ENCODE results near the gene DLGAP4. TPM values are rescaled to one million over a fixed set of nuclear protein-coding genes. Genes with fewer than 3 reads are reported as not detected.

Gene DLGAP4
- total and polyA plus RNA-seq, 2 of the 13 experiments (the other 11 are each of a cell fraction or from before 2014, with no cell fraction given): 15.2 to 26.7 TPM

- TF ChIP-seq GMEB2 (CRISPR knock-in tag; IDR thresholded peaks at IDR 0.05; ENCODE audit: low read depth): no peak
- no peak for TF ChIP-seq PCBP2 (optimal IDR thresholded peaks at IDR 0.05; ENCODE audit: low read depth, low read length, poor library complexity, severe bottlenecking)
- TF ChIP-seq TERF1 (CRISPR knock-in tag; IDR thresholded peaks at IDR 0.05): no peak
- TF ChIP-seq TEAD3 (CRISPR knock-in tag; optimal IDR thresholded peaks at IDR 0.05; ENCODE audit: borderline replicate concordance): peak; percentile 33
- TF ChIP-seq ZFP82 (CRISPR knock-in tag; IDR thresholded peaks at IDR 0.05; ENCODE audit: borderline replicate concordance): no peak
- no peak for TF ChIP-seq ZNF850 (CRISPR knock-in tag; conservative IDR thresholded peaks at IDR 0.05)
- TF ChIP-seq SRF (IDR thresholded peaks at IDR 0.05; ENCODE audit: low read depth, low read length): no peak
- TF ChIP-seq BORCS8-MEF2B (CRISPR knock-in tag; IDR thresholded peaks at IDR 0.05): no peak
- no peak for TF ChIP-seq DDIT3 (CRISPR knock-in tag; IDR thresholded peaks at IDR 0.05)
- no peak for TF ChIP-seq ZNF720 (CRISPR knock-in tag; IDR thresholded peaks at IDR 0.05)
- TF ChIP-seq ZNF574 (CRISPR knock-in tag; IDR thresholded peaks at IDR 0.05): no peak
- TF ChIP-seq PTBP1 (IDR thresholded peaks at IDR 0.05; ENCODE audit: low read depth, low read length, poor library complexity, severe bottlenecking): no peak
- no peak for TF ChIP-seq SNAPC5 (CRISPR knock-in tag; IDR thresholded peaks at IDR 0.05; ENCODE audit: borderline replicate concordance)
- no peak for TF ChIP-seq HES4 (CRISPR knock-in tag; IDR thresholded peaks at IDR 0.05; ENCODE audit: borderline replicate concordance)
- no peak for TF ChIP-seq ZEB1 (IDR thresholded peaks at IDR 0.05; ENCODE audit: insufficient replicate concordance, low read depth)
- no peak for TF ChIP-seq ZNF251 (CRISPR knock-in tag; IDR thresholded peaks at IDR 0.05)
- no peak for TF ChIP-seq ZNF512 (CRISPR knock-in tag; IDR thresholded peaks at IDR 0.05)
- TF ChIP-seq MNT (IDR thresholded peaks at IDR 0.05): no peak
Observed at GRCh38 chr20:36362978-36363713, 57.0 kb downstream of the DLGAP4 start (continued).

Measured in HepG2 (cell line).